OCI-LY3 (cell line): ENCODE results near the gene NRF1.

Source experiments
- H2AFZ ChIP-seq: fragments of 200-600, 300-600 bp; shearing (Covaris generic); 2 replicates; pipeline ENCODE4 v1.6.0; 2014; ENCODE audit warnings: antibody characterized with exemption, low read depth, low read length
- H3K27ac ChIP-seq: fragments of 200-600, 300-600 bp; sonication (generic); 2 replicates; pipeline ENCODE4 v1.5.1; 2014; ENCODE audit warnings: mild to moderate bottlenecking, low read length, moderate library complexity, mixed read lengths
- H3K27me3 ChIP-seq: fragments of 200-600, 300-600 bp; sonication (generic); 2 replicates; pipeline ENCODE4 v1.6.1; 2014; ENCODE audit warnings: low read depth, low read length, mixed read lengths
- H3K36me3 ChIP-seq: fragments of 200-600, 300-600 bp; sonication (generic); replicated peaks from 2 replicates; pipeline ENCODE3; 2014; ENCODE audit warnings: low read depth, low read length, mixed read lengths
- H3K4me1 ChIP-seq: fragments of 300-600, 200-600 bp; sonication (generic); 2 replicates; pipeline ENCODE4 v1.6.1; 2014; ENCODE audit warnings: low read length, mixed read lengths
- H3K4me2 ChIP-seq: fragments of 200-600, 300-600 bp; sonication (generic); 2 replicates; pipeline ENCODE4 v1.6.1; 2014; ENCODE audit warnings: low read length, mixed read lengths
- H3K4me3 ChIP-seq: fragments of 300-600, 200-600 bp; sonication (generic); 2 replicates; pipeline ENCODE4 v1.5.1; 2014; ENCODE audit warnings: antibody characterized with exemption, mild to moderate bottlenecking, low read length, moderate library complexity
- H3K79me2 ChIP-seq: fragments of 300-600, 200-600 bp; shearing (Covaris generic); 2 replicates; pipeline ENCODE4 v1.6.1; 2014; ENCODE audit warnings: mild to moderate bottlenecking, low read length, mixed read lengths
- H3K9ac ChIP-seq: fragments of 300-600, 200-600 bp; shearing (Covaris generic); 2 replicates; pipeline ENCODE4 v1.6.0; 2014; ENCODE audit warnings: mild to moderate bottlenecking, low read length, moderate library complexity
- H3K9me3 ChIP-seq: fragments of 200-600, 300-600 bp; shearing (Covaris generic); 2 replicates; pipeline ENCODE4 v1.6.1; 2014; ENCODE audit warnings: low read length, mixed read lengths; ENCODE audit not compliant: insufficient read depth
- H4K20me1 ChIP-seq: fragments of 200-600, 300-600 bp; sonication (generic); 2 replicates; pipeline ENCODE4 v1.6.1; 2016; ENCODE audit warnings: low read length, mixed read lengths; ENCODE audit not compliant: insufficient read depth
- EZH2phosphoT487 ChIP-seq: fragments of 200-600 bp; shearing (Covaris generic); IDR thresholded peaks from 2 replicates; pipeline ENCODE4 v1.6.1; 2018; ENCODE audit warnings: antibody characterized with exemption, mixed run types, low read depth
- TF ChIP-seq, protein P1 (sequence below): fragments of 200-600, 300-600 bp; sonication (generic); IDR thresholded peaks from 2 replicates; pipeline ENCODE4 v1.5.1; 2014; ENCODE audit warnings: antibody characterized with exemption, low read length, low read depth

The NRF1 gene

DNA sequence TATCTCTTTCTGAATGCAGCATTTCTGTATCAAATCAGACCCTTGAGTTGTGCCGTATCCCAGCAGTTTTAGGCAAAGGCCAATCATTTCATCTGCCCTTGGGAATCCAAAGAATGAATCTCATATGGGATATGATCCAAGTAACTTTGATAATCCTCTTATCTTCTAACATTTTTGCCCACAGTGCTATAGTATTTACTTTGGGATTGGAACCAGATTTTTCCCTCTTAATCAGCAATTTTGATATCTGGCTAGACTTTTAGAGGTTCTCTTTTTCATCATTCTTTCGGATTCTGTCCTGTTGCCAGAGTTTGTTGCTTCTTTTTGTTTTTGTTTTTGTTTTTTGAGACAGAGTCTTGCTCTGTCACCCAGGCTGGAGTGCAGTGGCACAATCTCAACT is 118.0 kb downstream of the NRF1 start:
- Histone ChIP-seq H4K20me1 (no peaks in the 10 kb centered on the region), H3K36me3 (peaks cover 24% of the 10 kb centered on the region), H2AFZ (no peak overlapping the region), H3K4me2 (no peak overlapping the region), H3K4me3 (no peak overlapping the region), H3K27ac (no peak overlapping the region), H3K27me3 (no peaks in the 10 kb centered on the region), H3K4me1 (no peaks in the 10 kb centered on the region), H3K79me2 (no peaks in the 10 kb centered on the region), H3K9me3 (no peaks in the 10 kb centered on the region), H3K9ac (no peak overlapping the region)
- TF ChIP-seq, protein P1, sequence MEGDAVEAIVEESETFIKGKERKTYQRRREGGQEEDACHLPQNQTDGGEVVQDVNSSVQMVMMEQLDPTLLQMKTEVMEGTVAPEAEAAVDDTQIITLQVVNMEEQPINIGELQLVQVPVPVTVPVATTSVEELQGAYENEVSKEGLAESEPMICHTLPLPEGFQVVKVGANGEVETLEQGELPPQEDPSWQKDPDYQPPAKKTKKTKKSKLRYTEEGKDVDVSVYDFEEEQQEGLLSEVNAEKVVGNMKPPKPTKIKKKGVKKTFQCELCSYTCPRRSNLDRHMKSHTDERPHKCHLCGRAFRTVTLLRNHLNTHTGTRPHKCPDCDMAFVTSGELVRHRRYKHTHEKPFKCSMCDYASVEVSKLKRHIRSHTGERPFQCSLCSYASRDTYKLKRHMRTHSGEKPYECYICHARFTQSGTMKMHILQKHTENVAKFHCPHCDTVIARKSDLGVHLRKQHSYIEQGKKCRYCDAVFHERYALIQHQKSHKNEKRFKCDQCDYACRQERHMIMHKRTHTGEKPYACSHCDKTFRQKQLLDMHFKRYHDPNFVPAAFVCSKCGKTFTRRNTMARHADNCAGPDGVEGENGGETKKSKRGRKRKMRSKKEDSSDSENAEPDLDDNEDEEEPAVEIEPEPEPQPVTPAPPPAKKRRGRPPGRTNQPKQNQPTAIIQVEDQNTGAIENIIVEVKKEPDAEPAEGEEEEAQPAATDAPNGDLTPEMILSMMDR = no peak
- TF ChIP-seq EZH2phosphoT487 = no peak

DNA sequence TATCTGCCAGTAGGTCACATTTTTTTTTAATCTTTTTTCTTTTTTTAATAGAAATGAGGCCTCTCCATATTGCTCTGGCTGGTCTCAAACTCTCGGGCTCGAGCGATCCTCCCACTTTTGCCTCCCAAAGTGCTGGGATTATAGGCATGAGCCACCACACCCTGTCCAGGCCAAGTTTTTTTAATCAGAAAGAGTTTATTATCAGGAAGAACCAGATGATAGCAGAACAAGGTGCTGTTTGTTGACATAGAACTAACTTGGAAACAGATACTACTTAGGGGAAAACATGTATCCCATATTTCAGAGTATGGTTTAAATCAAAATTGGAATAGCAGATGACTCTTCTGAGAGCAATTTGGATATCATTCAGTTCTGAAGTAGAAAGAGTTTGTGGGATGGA is 118.6 kb downstream of the NRF1 start:
- no peak for TF ChIP-seq EZH2phosphoT487
- TF ChIP-seq, protein P1 = no peak
- H2AFZ ChIP-seq = no peak overlapping the region
- peaks cover 18% of the 10 kb centered on the region for H3K36me3 ChIP-seq

DNA sequence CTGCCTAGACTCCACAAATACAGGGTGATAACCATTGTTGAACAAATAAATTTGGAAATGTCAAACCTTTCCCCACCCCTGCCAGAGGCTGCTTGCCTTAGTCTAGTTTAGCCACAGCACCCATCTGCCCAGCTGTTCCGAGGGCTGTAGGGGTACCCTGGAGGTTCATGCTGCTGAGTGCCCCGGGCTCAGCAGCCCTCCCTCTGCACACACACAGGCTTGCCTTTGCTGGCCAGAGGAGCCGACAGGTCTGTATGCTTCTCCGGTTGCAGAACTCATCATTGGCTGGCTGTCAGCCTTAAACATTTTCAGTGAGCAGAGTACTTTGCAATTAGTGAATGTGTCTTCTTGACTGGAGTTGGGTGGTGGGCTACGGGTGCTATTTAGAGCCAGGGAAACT is 122.9 kb downstream of the NRF1 start:
- no peak for TF ChIP-seq EZH2phosphoT487
- TF ChIP-seq, protein P1 = no peak
- Histone ChIP-seq H3K4me2 (no peak overlapping the region), H3K79me2 (no peaks in the 10 kb centered on the region), H3K9ac (no peak overlapping the region), H3K4me1 (no peaks in the 10 kb centered on the region), H3K4me3 (no peak overlapping the region), H4K20me1 (no peaks in the 10 kb centered on the region), H3K9me3 (no peaks in the 10 kb centered on the region), H3K36me3 (peaks cover 14% of the 10 kb centered on the region), H2AFZ (no peak overlapping the region), H3K27ac (no peak overlapping the region), H3K27me3 (no peaks in the 10 kb centered on the region)

More for the DNA sequence above, 118.6 kb downstream of the NRF1 start:
- H3K4me2 ChIP-seq = no peak overlapping the region
- no peak overlapping the region for H3K9ac ChIP-seq
- no peak overlapping the region for H3K27ac ChIP-seq
- H3K79me2 ChIP-seq = no peaks in the 10 kb centered on the region
- no peaks in the 10 kb centered on the region for H4K20me1 ChIP-seq
- H3K9me3 ChIP-seq = no peaks in the 10 kb centered on the region
- H3K4me1 ChIP-seq = no peaks in the 10 kb centered on the region
- no peak overlapping the region for H3K4me3 ChIP-seq
- H3K27me3 ChIP-seq = no peaks in the 10 kb centered on the region

DNA sequence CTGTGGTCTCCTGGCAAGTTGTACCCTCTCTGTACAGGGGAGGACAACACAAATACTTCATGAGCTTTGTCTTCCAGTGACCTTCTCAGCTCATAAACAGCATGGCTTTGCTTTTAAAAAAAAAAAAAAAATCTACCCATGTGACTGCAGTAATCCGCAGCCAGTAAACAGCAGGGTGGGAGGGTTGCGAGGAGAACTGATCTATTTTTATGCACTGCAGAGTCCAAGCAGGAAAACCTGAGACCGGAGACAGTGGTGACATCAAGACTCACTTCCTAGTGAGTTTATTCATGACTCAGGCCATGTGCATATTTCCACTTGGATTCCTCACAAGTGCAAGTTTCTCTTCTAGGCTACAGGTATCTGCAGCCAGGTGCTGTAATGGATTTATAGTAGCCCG is 127.9 kb downstream of the NRF1 start:
- no peaks in the 10 kb centered on the region for H3K27me3 ChIP-seq
- no peaks in the 10 kb centered on the region for H3K79me2 ChIP-seq
- no peaks in the 10 kb centered on the region for H4K20me1 ChIP-seq
- no peaks in the 10 kb centered on the region for H3K9me3 ChIP-seq
- peaks cover 9% of the 10 kb centered on the region for H3K36me3 ChIP-seq
- no peak overlapping the region for H2AFZ ChIP-seq
- H3K4me2 ChIP-seq = no peak overlapping the region
- H3K9ac ChIP-seq = no peak overlapping the region
- no peaks in the 10 kb centered on the region for H3K4me1 ChIP-seq
- TF ChIP-seq, protein P1 = no peak
- TF ChIP-seq EZH2phosphoT487 = no peak
- H3K27ac ChIP-seq = no peak overlapping the region
- no peak overlapping the region for H3K4me3 ChIP-seq
